IMR-90 (cell line): ENCODE results near the gene DPYD. TPM values are rescaled to one million over a fixed set of nuclear protein-coding genes. Genes with fewer than 3 reads are reported as not detected.
A peak's percentile ranks its signal among the peaks of the same experiment; 100 is the strongest.

Experiments
- ATAC-seq: fragments of 200-7000 bp; cut with Tn5 transposase; 2 replicates; pipeline ENCODE4 v1.9.1; 2020; ENCODE audit warnings: low read depth, mild to moderate bottlenecking, moderate library complexity
- BruUV-seq: library from RNA; stranded (reverse); fragments of 400-500 nt; replicated peaks from 2 replicates; lab custom pipeline; 2021; lab: Mats Ljungman, UMichigan
- CTCF ChIA-PET: fragments of 300-600 bp; formaldehyde crosslinking; extraction: SDS; loops from one replicate; lab custom pipeline; 2021; ENCODE audit warnings: antibody characterized with exemption; lab: Yijun Ruan, JAX
- POLR2A ChIA-PET: fragments of 300-600 bp; sonication (Branson Sonifier 250); formaldehyde crosslinking; loops from one replicate; lab custom pipeline; 2022; ENCODE audit warnings: antibody characterized with exemption; ENCODE audit not compliant: unreplicated experiment; lab: Charles Lee
- DNase-seq: peaks from one replicate; pipeline ENCODE4 v3.0.0; 2013
- H2AFZ ChIP-seq: replicated peaks from 2 replicates; pipeline ENCODE3; 2013; ENCODE audit warnings: low read length, mild to moderate bottlenecking; ENCODE audit not compliant: poor library complexity
- H2AK5ac ChIP-seq: 2 replicates; pipeline ENCODE4 v1.6.1; 2013; ENCODE audit warnings: low read depth, low read length, inconsistent platforms
- H2AK9ac ChIP-seq: replicated peaks from 2 replicates; pipeline ENCODE3; 2013; ENCODE audit warnings: mild to moderate bottlenecking, low read depth, low read length, moderate library complexity; ENCODE audit not compliant: poor library complexity
- H2BK120ac ChIP-seq: 2 replicates; pipeline ENCODE4 v1.6.1; 2013; ENCODE audit warnings: low read depth, low read length, inconsistent platforms
- H2BK15ac ChIP-seq: 3 replicates; pipeline ENCODE4 v1.6.1; 2013; ENCODE audit warnings: low read depth, low read length, inconsistent platforms
- H2BK20ac ChIP-seq: 2 replicates; pipeline ENCODE4 v1.6.1; 2013; ENCODE audit warnings: low read depth, mild to moderate bottlenecking, inconsistent platforms, low read length, moderate library complexity
- H2BK5ac ChIP-seq: 2 replicates; pipeline ENCODE4 v1.6.1; 2013; ENCODE audit warnings: mild to moderate bottlenecking, low read depth, low read length, inconsistent platforms; ENCODE audit not compliant: poor library complexity, severe bottlenecking
- H3K14ac ChIP-seq: replicated peaks from 2 replicates; pipeline ENCODE4 v1.6.1; 2013; ENCODE audit warnings: low read depth, low read length, inconsistent platforms
- H3K18ac ChIP-seq: 2 replicates; pipeline ENCODE4 v1.6.1; 2013; ENCODE audit warnings: low read depth, low read length, control low read depth
- H3K23ac ChIP-seq: 2 replicates; pipeline ENCODE4 v1.6.1; 2013; ENCODE audit warnings: low read depth, low read length, inconsistent platforms
- H3K27ac ChIP-seq: 2 replicates; pipeline ENCODE4 v1.5.1; 2013; ENCODE audit warnings: mild to moderate bottlenecking, control low read depth, low read length; ENCODE audit not compliant: insufficient read depth
- H3K27me3 ChIP-seq: 2 replicates; pipeline ENCODE4 v1.6.1; 2013; ENCODE audit warnings: low read length; ENCODE audit not compliant: control insufficient read depth, insufficient read depth
- H3K36me3 ChIP-seq: 2 replicates; pipeline ENCODE4 v1.6.1; 2013; ENCODE audit warnings: low read length, mixed read lengths; ENCODE audit not compliant: control insufficient read depth, insufficient read depth
- H3K4ac ChIP-seq: 2 replicates; pipeline ENCODE4 v1.6.1; 2013; ENCODE audit warnings: low read depth, low read length, inconsistent platforms
- H3K4me1 ChIP-seq: 2 replicates; pipeline ENCODE4 v1.6.1; 2013; ENCODE audit warnings: low read length, mixed read lengths; ENCODE audit not compliant: control insufficient read depth, insufficient read depth
- H3K4me2 ChIP-seq: 2 replicates; pipeline ENCODE4 v1.6.1; 2013; ENCODE audit warnings: low read depth, mild to moderate bottlenecking, control low read depth, low read length, moderate library complexity
- H3K4me3 ChIP-seq: 2 replicates; pipeline ENCODE4 v1.5.1; 2013; ENCODE audit warnings: low read depth, mild to moderate bottlenecking, control low read depth, low read length, moderate library complexity; ENCODE audit not compliant: insufficient read depth
- H3K56ac ChIP-seq: 2 replicates; pipeline ENCODE4 v1.6.1; 2013; ENCODE audit warnings: low read length, inconsistent platforms; ENCODE audit not compliant: insufficient read depth; ENCODE audit errors: extremely low read depth
- H3K79me1 ChIP-seq, 2 experiments: 2 replicates each; pipeline ENCODE4 v1.6.1; 2013; ENCODE audit warnings: low read length in 2 of 2, inconsistent platforms in 1 of 2, low read depth in 1 of 2
- H3K9ac ChIP-seq: 2 replicates; pipeline ENCODE4 v1.6.1; 2013; ENCODE audit warnings: low read depth, low read length, control low read depth
- H3K9me1 ChIP-seq: 2 replicates; pipeline ENCODE4 v1.6.1; 2013; ENCODE audit warnings: low read length, inconsistent platforms; ENCODE audit not compliant: insufficient read depth
- H3K9me3 ChIP-seq: 2 replicates; pipeline ENCODE4 v1.6.1; 2013; ENCODE audit warnings: low read length; ENCODE audit not compliant: control insufficient read depth, insufficient read depth
- H4K20me1 ChIP-seq: 2 replicates; pipeline ENCODE4 v1.6.1; 2013; ENCODE audit warnings: low read length, inconsistent platforms; ENCODE audit not compliant: insufficient read depth
- H4K5ac ChIP-seq: 2 replicates; pipeline ENCODE4 v1.6.1; 2013; ENCODE audit warnings: mild to moderate bottlenecking, low read depth, low read length, control low read depth
- H4K8ac ChIP-seq, 2 experiments: 2 replicates each; pipeline ENCODE4 v1.6.1; 2013; ENCODE audit warnings: low read depth in 2 of 2, low read length in 2 of 2, control low read depth in 1 of 2, inconsistent platforms in 1 of 2
- H4K91ac ChIP-seq: 2 replicates; pipeline ENCODE4 v1.6.1; 2013; ENCODE audit warnings: low read depth, low read length, inconsistent platforms; ENCODE audit not compliant: insufficient read depth
- BHLHE40 ChIP-seq: fragments of 150-350 bp; IDR thresholded peaks from 2 replicates; pipeline ENCODE4 v1.6.1; 2016; ENCODE audit warnings: mild to moderate bottlenecking, low read depth, low read length
- CEBPB ChIP-seq: IDR thresholded peaks from 2 replicates; pipeline ENCODE4 v1.6.1; 2012; ENCODE audit warnings: low read depth, low read length, improper control_type of control experiment
- CHD1 ChIP-seq: IDR thresholded peaks from 2 replicates; pipeline ENCODE4 v1.6.1; 2012; ENCODE audit warnings: low read depth, low read length, improper control_type of control experiment
- CTCF ChIP-seq: conservative IDR thresholded peaks from 2 replicates; pipeline ENCODE4 v1.5.1; 2012; ENCODE audit warnings: mild to moderate bottlenecking, low read depth, low read length, improper control_type of control experiment
- FOS ChIP-seq: fragments of 150-350 bp; IDR thresholded peaks from 2 replicates; pipeline ENCODE4 v1.6.1; 2016; ENCODE audit warnings: low read depth, low read length
- MAFK ChIP-seq: IDR thresholded peaks from 2 replicates; pipeline ENCODE4 v1.6.1; 2012; ENCODE audit warnings: low read depth, low read length, improper control_type of control experiment
- MAZ ChIP-seq: IDR thresholded peaks from 2 replicates; pipeline ENCODE4 v1.6.1; 2012; ENCODE audit warnings: low read depth, mild to moderate bottlenecking, low read length, improper control_type of control experiment, moderate library complexity, borderline replicate concordance
- MXI1 ChIP-seq: IDR thresholded peaks from 2 replicates; pipeline ENCODE4 v1.6.1; 2012; ENCODE audit warnings: low read depth, mild to moderate bottlenecking, low read length, moderate library complexity, borderline replicate concordance
- NFE2L2 ChIP-seq: fragments of 150-350 bp; IDR thresholded peaks from 2 replicates; pipeline ENCODE4 v1.6.1; 2016; ENCODE audit warnings: low read depth, mild to moderate bottlenecking, low read length
- POLR2A ChIP-seq: IDR thresholded peaks from 2 replicates; pipeline ENCODE4 v1.6.1; 2012; ENCODE audit warnings: mild to moderate bottlenecking, low read depth, low read length
- RAD21 ChIP-seq: IDR thresholded peaks from 2 replicates; pipeline ENCODE4 v1.6.1; 2012; ENCODE audit warnings: low read length, improper control_type of control experiment
- RCOR1 ChIP-seq: IDR thresholded peaks from 2 replicates; pipeline ENCODE4 v1.6.1; 2012; ENCODE audit warnings: mild to moderate bottlenecking, low read length, improper control_type of control experiment; ENCODE audit not compliant: insufficient replicate concordance
- RFX5 ChIP-seq: IDR thresholded peaks from 2 replicates; pipeline ENCODE4 v1.8.0; 2012; ENCODE audit warnings: low read depth, mild to moderate bottlenecking, low read length, moderate library complexity
- SMC3 ChIP-seq: fragments of 150-350 bp; IDR thresholded peaks from 2 replicates; pipeline ENCODE4 v1.6.1; 2016; ENCODE audit warnings: low read depth, mild to moderate bottlenecking, antibody characterized with exemption, low read length, moderate library complexity
- USF2 ChIP-seq: fragments of 150-350 bp; IDR thresholded peaks from 2 replicates; pipeline ENCODE4 v1.6.1; 2017; ENCODE audit warnings: mild to moderate bottlenecking, antibody characterized with exemption, low read length, low read depth
- WGBS, 2 experiments: methylation state at CpG; one replicate each; pipeline versions ENCODE4 v1.1.5 to v1.1.7; 2013; ENCODE audit warnings: missing lambda C conversion rate in 2 of 2; ENCODE audit not compliant: insufficient read length in 1 of 2; ENCODE audit errors: extremely low coverage in 2 of 2; 5-methylcytosine and 5-hydroxymethylcytosine counted together
- dilution Hi-C: fragments of 300-500 bp; cut with HindIII; formaldehyde crosslinking; loops from one replicate; pipeline ENCODE4 v1.14.3; 2018; ENCODE audit warnings: low sequenced_read_pairs; ENCODE audit not compliant: unreplicated experiment
- in situ Hi-C: fragments of 300-500 bp; cut with MboI; formaldehyde crosslinking; loops from 3 replicates; pipeline ENCODE4 v1.14.3; 2019; ENCODE audit warnings: low sequenced_read_pairs, inconsistent platforms, mixed read lengths
- intact Hi-C: fragments of 100-400 bp; cut with micrococcal nuclease; formaldehyde crosslinking; loops from 2 replicates; pipeline ENCODE4 v1.10.0; 2022
- polyA plus RNA-seq, 3 experiments: library from polyadenylated mRNA; depleted of rRNA; stranded (reverse); fragments of >200 nt; gene quantifications; 2 replicates each; pipeline ENCODE4 v1.2.3, GENCODE V29; 2012; ENCODE audit warnings: low replicate concordance in 1 of 3
- total RNA-seq: library from RNA; depleted of rRNA; stranded (reverse); fragments of >200 nt; gene quantifications from 2 replicates; pipeline ENCODE4 v1.2.3, GENCODE V29; 2012
- TF ChIP-seq, protein P1 (sequence below): fragments of 150-350 bp; IDR thresholded peaks from 2 replicates; pipeline ENCODE4 v1.6.1; 2016; ENCODE audit warnings: low read depth, mild to moderate bottlenecking, low read length, moderate library complexity, borderline replicate concordance

The DPYD gene
- total and polyA plus RNA-seq, 2 of the 4 experiments (the other 2 are of a cell fraction), result 9.3 to 47.3 TPM

DNA sequence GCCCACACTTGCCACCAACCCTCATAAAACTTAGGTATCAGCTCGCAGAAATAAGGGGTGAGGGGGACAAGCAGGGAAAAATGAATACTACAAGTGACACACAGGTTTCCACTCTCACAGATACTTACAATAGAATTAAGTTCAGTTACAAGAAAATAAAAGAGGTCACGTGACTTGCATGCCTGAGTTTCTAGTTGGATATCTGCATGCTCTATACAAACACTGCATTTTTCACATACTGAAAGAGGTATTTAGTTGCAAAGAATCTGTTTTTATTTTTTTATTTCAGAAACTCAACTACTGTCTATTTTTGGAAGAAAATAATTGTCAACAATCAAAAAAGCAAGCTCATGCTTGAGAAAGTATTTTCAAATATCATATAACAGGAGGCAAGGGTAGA is 43.5 kb downstream of the DPYD start:
- CTCF ChIA-PET, result interaction anchor here (0.8 to 1.5 kb wide), 3 partner anchors 8 to 22 kb away, joined by 3 read pairs; no protein-coding TSS in a partner anchor
- peak; percentile 34 for DNase-seq

More for the DNA sequence above, 43.5 kb downstream of the DPYD start:
- H3K14ac ChIP-seq, result no peak overlapping the region
- no peaks in the 10 kb centered on the region for H3K9me3 ChIP-seq
- H4K8ac ChIP-seq, result no peak overlapping the region
- intact Hi-C loops (no loop called here), dilution Hi-C loops (no loop called here), in situ Hi-C loops (no loop called here)
- H2BK120ac ChIP-seq, result no peak overlapping the region
- no peak overlapping the region for H2AK5ac ChIP-seq
- H2BK20ac ChIP-seq, result no peak overlapping the region
- peaks cover 5% of the 10 kb centered on the region for H3K4me1 ChIP-seq
- H3K4me2 ChIP-seq, result peak overlapping the region; percentile 58
- POLR2A ChIA-PET, result no interaction called here
- peak overlapping the region; percentile 90 for H3K18ac ChIP-seq
- no peaks in the 10 kb centered on the region for H3K27me3 ChIP-seq
- no peak overlapping the region for H3K27ac ChIP-seq
- no peak overlapping the region for H2BK15ac ChIP-seq
- WGBS, 2 experiments, result no CpG with 5 or more reads among the region's 2 CpGs
- ATAC-seq, result peak; percentile 63
- no peak overlapping the region for H3K4ac ChIP-seq
- TF ChIP-seq CEBPB (no peak), RFX5 (no peak), CTCF (no peak), MXI1 (no peak), RCOR1 (no peak), POLR2A (no peak), SMC3 (no peak), NFE2L2 (no peak), MAFK (no peak), FOS (no peak), BHLHE40 (no peak), MAZ (no peak), USF2 (no peak), RAD21 (no peak), CHD1 (no peak)
- TF ChIP-seq, protein P1, sequence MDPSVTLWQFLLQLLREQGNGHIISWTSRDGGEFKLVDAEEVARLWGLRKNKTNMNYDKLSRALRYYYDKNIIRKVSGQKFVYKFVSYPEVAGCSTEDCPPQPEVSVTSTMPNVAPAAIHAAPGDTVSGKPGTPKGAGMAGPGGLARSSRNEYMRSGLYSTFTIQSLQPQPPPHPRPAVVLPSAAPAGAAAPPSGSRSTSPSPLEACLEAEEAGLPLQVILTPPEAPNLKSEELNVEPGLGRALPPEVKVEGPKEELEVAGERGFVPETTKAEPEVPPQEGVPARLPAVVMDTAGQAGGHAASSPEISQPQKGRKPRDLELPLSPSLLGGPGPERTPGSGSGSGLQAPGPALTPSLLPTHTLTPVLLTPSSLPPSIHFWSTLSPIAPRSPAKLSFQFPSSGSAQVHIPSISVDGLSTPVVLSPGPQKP, result no peak
- H2BK5ac ChIP-seq, result no peak overlapping the region
- no peak overlapping the region for H3K9ac ChIP-seq
- no peak overlapping the region for H2AK9ac ChIP-seq
- no peak overlapping the region for H3K4me3 ChIP-seq
- H2AFZ ChIP-seq, result no peak overlapping the region
- H4K20me1 ChIP-seq, result no peaks in the 10 kb centered on the region
- no peak overlapping the region for H3K56ac ChIP-seq
- H3K9me1 ChIP-seq, result no peaks in the 10 kb centered on the region; the same call in 1 of the 2 replicates
- BruUV-seq, result no TSS peak
- H3K79me1 ChIP-seq, result peaks cover 5% of the 10 kb centered on the region in 2 experiments; a peak in 2 of 4 replicates
- H4K91ac ChIP-seq, result no peak overlapping the region
- H4K5ac ChIP-seq, result peak overlapping the region; percentile 92
- no peak overlapping the region for H3K23ac ChIP-seq
- no peaks in the 10 kb centered on the region; the same call in 1 of the 2 replicates for H3K36me3 ChIP-seq
